ENCODE data around the gene TCF7L1. TPM values are rescaled to one million over a fixed set of nuclear protein-coding genes. Genes with fewer than 3 reads are reported as not detected.

Gene TCF7L1
- polyA plus RNA-seq, 1 donor from 2014 or later = not detected

DNA sequence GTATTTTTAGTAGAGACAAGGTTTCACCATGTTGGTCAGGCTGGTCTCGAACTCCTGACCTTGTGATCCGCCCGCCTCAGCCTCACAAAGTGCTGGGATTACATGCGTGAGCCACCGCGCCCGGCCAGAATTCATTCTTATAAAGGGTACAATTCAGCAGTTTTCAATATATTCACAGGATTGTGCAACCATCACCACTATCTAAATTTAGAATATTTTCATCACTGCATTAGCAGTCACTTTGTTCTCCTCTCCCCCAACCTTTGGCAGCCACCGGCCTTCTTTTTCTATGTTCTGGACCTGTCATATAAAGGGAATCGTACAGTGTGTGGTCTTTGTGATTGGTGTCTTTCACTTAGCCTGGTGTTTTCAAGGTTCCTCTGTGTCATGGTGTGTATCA lies 40.7 kb downstream of the TCF7L1 start:
- Histone ChIP-seq H3K36me3 (ENCODE audit: insufficient read depth, low read length) (no peaks in the 10 kb centered on the region), H4K20me1 (ENCODE audit: insufficient read depth) (no peaks in the 10 kb centered on the region), H3K9me2 (ENCODE audit: insufficient read depth, low read length) (no peaks in the 10 kb centered on the region), H3F3A (ENCODE audit: insufficient read depth, low read length, poor library complexity, severe bottlenecking) (no peaks in the 10 kb centered on the region), H3K9me3 (ENCODE audit: low read length) (no peaks in the 10 kb centered on the region), H3K4me3 (ENCODE audit: low read length) (no peak overlapping the region), H3K4me2 (ENCODE audit: low read length) (no peak overlapping the region), H3K79me2 (replicated peaks; ENCODE audit: insufficient read depth, low read length) (no peaks in the 10 kb centered on the region), H3K27me3 (ENCODE audit: insufficient read depth, low read depth, low read length) (no peaks in the 10 kb centered on the region), H3K27ac (ENCODE audit: low read length) (no peak overlapping the region), H2AFZ (ENCODE audit: low read depth, low read length) (no peak overlapping the region), H3K9ac (ENCODE audit: low read length) (no peak overlapping the region)
- TF ChIP-seq TAF1 (IDR thresholded peaks at IDR 0.05; ENCODE audit: low read depth) (no peak), RAD21 (conservative IDR thresholded peaks at IDR 0.05) (no peak)

- H3K36me3 ChIP-seq (ENCODE audit: insufficient read depth, low read length) = no peaks in the 10 kb centered on the region
- H3K4me2 ChIP-seq (ENCODE audit: low read length) = no peak overlapping the region
- H2AFZ ChIP-seq (ENCODE audit: low read depth, low read length) = no peak overlapping the region
- H4K20me1 ChIP-seq (ENCODE audit: insufficient read depth) = no peaks in the 10 kb centered on the region
- H3K27me3 ChIP-seq (ENCODE audit: insufficient read depth, low read depth, low read length) = no peaks in the 10 kb centered on the region
- H3F3A ChIP-seq (ENCODE audit: insufficient read depth, low read length, poor library complexity, severe bottlenecking) = no peaks in the 10 kb centered on the region
- H3K27ac ChIP-seq (ENCODE audit: low read length) = no peak overlapping the region
- no peaks in the 10 kb centered on the region for H3K9me3 ChIP-seq (ENCODE audit: low read length)
- H3K79me2 ChIP-seq (replicated peaks; ENCODE audit: insufficient read depth, low read length) = no peaks in the 10 kb centered on the region
- TF ChIP-seq SMC3 (conservative IDR thresholded peaks at IDR 0.05; ENCODE audit: poor library complexity) (no peak), POLR2AphosphoS5 (IDR thresholded peaks at IDR 0.05) (no peak), REST (IDR thresholded peaks at IDR 0.05; ENCODE audit: borderline replicate concordance) (no peak), EZH2 (IDR thresholded peaks at IDR 0.05; ENCODE audit: borderline replicate concordance, insufficient read depth, low read length, poor library complexity, severe bottlenecking) (no peak), TAF1 (IDR thresholded peaks at IDR 0.05; ENCODE audit: low read depth) (no peak), EP300 (conservative IDR thresholded peaks at IDR 0.05; ENCODE audit: poor library complexity, severe bottlenecking) (no peak)
- TF ChIP-seq, protein P1, sequence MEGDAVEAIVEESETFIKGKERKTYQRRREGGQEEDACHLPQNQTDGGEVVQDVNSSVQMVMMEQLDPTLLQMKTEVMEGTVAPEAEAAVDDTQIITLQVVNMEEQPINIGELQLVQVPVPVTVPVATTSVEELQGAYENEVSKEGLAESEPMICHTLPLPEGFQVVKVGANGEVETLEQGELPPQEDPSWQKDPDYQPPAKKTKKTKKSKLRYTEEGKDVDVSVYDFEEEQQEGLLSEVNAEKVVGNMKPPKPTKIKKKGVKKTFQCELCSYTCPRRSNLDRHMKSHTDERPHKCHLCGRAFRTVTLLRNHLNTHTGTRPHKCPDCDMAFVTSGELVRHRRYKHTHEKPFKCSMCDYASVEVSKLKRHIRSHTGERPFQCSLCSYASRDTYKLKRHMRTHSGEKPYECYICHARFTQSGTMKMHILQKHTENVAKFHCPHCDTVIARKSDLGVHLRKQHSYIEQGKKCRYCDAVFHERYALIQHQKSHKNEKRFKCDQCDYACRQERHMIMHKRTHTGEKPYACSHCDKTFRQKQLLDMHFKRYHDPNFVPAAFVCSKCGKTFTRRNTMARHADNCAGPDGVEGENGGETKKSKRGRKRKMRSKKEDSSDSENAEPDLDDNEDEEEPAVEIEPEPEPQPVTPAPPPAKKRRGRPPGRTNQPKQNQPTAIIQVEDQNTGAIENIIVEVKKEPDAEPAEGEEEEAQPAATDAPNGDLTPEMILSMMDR (IDR thresholded peaks at IDR 0.05; ENCODE audit: poor library complexity, severe bottlenecking) = no peak
- H3K4me3 ChIP-seq (ENCODE audit: low read length) = no peak overlapping the region
- no peaks in the 10 kb centered on the region for H3K9me2 ChIP-seq (ENCODE audit: insufficient read depth, low read length)
- H3K9ac ChIP-seq (ENCODE audit: low read length) = no peak overlapping the region
These were observed 41.8 kb downstream of the TCF7L1 start for GRCh38 chr2:85174943-85175342.
